ENCODE measurements around the gene ATAD3B. TPM values are rescaled to one million over a fixed set of nuclear protein-coding genes. Genes with fewer than 3 reads are reported as not detected.
"Not testable (repeated sequence)": the region's sequence is repeated elsewhere in the genome, so short reads cannot be mapped to it uniquely, and the experiment has no call there.

The ATAD3B gene
- total RNA-seq, 2 donors from 2014 or later: 56.6 to 126 TPM

DNA sequence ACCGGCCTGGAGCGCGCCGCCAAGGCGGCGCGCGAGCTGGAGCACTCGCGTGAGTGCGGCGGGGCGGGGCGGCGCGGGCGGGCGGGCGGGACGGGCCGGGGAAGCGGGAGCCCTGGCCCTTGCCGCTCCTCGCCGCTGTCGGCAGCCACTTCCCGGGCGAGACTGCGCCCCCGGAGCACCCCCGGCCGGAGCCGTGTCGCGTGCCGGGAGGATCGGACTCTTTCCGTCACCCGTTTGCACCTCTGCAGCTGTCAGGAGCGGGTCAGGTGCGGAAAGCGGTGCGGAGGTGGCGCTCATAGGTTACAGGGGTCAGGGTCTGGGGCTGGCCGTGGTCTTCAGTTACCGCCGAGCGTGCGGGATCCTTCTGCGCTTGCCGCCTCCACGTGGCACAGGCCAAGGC lies 40.9 kb downstream of the ATAD3B start:
- H3K36me3 Mint-ChIP-seq; H3K27me3 Mint-ChIP-seq; H3K9me3 Mint-ChIP-seq; DNase-seq (ENCODE audit: low spot score): not testable (repeated sequence)
- Mint-ChIP-seq H3K4me1 (ENCODE audit: low read depth in 2 of 2) (peaks cover 8 to 15% of the 10 kb centered on the region in 2 donors), H3K27ac (peak overlapping the region in 1 of 2 donors; percentile 94), H3K4me3 (peak overlapping the region; percentile 69)
- ATAC-seq: peak; percentile 7 to 39

DNA sequence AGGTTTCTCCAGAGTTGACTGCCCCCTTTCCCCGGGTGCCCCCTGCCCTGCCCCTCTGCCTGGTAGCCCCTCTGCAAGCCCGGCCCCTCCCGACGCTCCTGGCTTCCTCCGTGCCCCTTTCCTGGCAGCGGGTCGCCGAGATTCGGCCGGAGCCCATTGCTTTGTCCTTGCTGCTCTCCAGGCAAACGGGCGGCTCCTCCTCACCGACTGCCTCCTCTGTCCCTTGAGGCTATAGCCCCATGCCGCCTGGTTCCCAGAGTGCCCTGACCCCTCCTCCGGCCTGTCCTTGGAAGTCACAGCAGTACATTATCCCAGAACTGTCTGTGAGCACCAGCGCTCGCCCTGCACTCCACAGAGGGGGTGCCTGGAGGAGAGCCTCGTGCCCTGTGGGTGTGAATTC lies 42.1 kb downstream of the ATAD3B start:
- H3K27me3 Mint-ChIP-seq, H3K36me3 Mint-ChIP-seq, H3K27ac Mint-ChIP-seq: not testable (repeated sequence)

DNA sequence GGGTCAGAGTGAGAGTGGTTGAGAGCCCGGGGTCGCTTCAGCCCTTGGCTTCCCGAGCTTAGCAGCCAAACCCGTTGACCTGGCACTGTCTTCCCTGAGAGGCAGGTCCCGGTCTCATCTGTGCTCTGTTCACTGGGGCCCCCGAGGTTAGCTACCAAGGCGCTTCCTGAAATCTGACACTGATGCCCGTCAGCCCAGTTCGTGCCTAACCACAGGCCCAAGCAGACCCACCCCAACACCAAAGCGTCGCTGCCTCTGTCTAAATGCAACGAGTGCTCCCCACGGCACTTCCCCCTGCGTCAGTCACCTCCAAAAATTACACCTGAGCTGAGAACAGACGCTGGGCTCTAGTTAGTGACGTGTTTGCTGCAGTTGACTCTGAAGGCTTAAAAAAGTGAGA lies 42.8 kb downstream of the ATAD3B start:
- H3K27me3 Mint-ChIP-seq; ATAC-seq; H3K27ac Mint-ChIP-seq; H3K36me3 Mint-ChIP-seq; H3K9me3 Mint-ChIP-seq; H3K4me3 Mint-ChIP-seq; DNase-seq (ENCODE audit: low spot score): not testable (repeated sequence)
- H3K4me1 Mint-ChIP-seq (ENCODE audit: low read depth in 2 of 2): peaks cover 8 to 13% of the 10 kb centered on the region in 2 donors

More for the DNA sequence above, 42.1 kb downstream of the ATAD3B start:
- peaks cover 8 to 13% of the 10 kb centered on the region in 2 donors for H3K4me1 Mint-ChIP-seq (ENCODE audit: low read depth in 2 of 2)
- peak overlapping the region; percentile 74 for H3K4me3 Mint-ChIP-seq
- not testable (repeated sequence) for H3K9me3 Mint-ChIP-seq; DNase-seq (ENCODE audit: low spot score); ATAC-seq

DNA sequence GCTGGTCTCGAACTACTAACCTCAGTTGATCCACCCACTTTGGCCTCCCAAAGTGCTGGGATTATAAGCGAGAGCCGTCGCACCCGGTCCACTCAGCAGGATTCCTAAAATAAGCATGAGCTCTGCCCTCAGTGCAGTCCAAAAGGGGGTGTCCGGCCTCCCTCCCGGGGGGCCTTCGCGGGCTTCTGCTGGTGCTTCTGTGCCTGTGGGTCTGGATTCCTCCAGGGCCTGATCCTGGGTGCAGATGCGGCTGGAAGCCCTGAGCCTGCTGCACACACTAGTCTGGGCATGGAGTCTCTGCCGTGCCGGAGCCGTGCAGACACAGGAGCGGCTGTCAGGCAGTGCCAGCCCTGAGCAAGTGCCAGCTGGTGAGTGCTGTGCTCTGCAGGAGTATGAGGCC lies 45.4 kb downstream of the ATAD3B start:
- not testable (repeated sequence) for ATAC-seq; H3K9me3 Mint-ChIP-seq; H3K4me3 Mint-ChIP-seq; H3K4me1 Mint-ChIP-seq (ENCODE audit: low read depth in 2 of 2); H3K36me3 Mint-ChIP-seq; H3K27me3 Mint-ChIP-seq; H3K27ac Mint-ChIP-seq; DNase-seq (ENCODE audit: low spot score)

DNA sequence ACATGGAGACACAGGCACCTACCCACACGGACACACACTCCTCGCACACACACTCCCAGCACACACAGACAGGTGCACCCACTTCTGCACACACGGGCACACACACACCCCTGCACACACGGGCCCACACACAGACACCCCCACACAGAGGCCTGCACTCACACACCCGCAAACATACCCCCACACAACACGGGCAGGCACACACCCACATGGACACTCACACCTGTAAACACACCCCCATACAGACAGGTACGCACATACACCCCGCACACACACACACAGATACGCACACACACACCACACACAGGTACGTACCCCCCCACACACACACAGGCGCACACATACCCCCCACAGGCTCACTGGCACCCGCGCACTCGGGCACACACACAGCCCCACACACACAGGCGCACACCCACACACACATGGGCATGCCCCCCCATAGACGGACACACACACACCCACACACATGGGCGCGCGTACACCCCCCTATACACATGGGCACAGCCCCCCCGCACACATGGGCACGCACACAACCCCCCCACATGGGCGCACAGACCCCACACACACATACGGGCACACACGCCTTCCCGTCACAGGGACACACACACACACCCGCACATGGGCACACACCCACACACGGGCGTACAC lies 46.5 kb downstream of the ATAD3B start:
- DNase-seq (ENCODE audit: low spot score) (no peak), ATAC-seq (peak in 1 of 2 donors; percentile 5)
- Mint-ChIP-seq H3K27me3 (no peaks in the 10 kb centered on the region), H3K27ac (no peak overlapping the region), H3K4me3 (no peak overlapping the region), H3K4me1 (ENCODE audit: low read depth in 2 of 2) (peaks cover 0 to 5% of the 10 kb centered on the region in 2 donors), H3K36me3 (no peaks in the 10 kb centered on the region), H3K9me3 (no peaks in the 10 kb centered on the region)

DNA sequence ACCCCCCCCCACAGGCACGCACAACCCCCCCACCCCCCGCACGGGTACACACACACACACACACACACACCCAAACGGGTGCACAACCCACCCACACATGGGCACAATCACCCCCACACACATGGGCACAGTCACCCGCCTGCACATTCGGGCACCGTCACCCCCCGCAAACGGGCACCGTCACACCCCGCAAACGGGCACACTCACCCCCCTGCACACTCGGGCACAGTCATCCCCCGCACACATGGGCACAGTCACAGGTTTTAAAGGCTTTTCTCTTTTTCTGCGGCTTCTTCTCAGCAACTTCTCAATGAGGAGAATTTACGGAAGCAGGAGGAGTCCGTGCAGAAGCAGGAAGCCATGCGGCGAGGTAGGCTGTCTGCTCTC lies 47.0 kb downstream of the ATAD3B start:
- H3K36me3 Mint-ChIP-seq; H3K27ac Mint-ChIP-seq; H3K9me3 Mint-ChIP-seq; H3K4me3 Mint-ChIP-seq; H3K27me3 Mint-ChIP-seq; H3K4me1 Mint-ChIP-seq (ENCODE audit: low read depth in 2 of 2); ATAC-seq; DNase-seq (ENCODE audit: low spot score): not testable (repeated sequence)

DNA sequence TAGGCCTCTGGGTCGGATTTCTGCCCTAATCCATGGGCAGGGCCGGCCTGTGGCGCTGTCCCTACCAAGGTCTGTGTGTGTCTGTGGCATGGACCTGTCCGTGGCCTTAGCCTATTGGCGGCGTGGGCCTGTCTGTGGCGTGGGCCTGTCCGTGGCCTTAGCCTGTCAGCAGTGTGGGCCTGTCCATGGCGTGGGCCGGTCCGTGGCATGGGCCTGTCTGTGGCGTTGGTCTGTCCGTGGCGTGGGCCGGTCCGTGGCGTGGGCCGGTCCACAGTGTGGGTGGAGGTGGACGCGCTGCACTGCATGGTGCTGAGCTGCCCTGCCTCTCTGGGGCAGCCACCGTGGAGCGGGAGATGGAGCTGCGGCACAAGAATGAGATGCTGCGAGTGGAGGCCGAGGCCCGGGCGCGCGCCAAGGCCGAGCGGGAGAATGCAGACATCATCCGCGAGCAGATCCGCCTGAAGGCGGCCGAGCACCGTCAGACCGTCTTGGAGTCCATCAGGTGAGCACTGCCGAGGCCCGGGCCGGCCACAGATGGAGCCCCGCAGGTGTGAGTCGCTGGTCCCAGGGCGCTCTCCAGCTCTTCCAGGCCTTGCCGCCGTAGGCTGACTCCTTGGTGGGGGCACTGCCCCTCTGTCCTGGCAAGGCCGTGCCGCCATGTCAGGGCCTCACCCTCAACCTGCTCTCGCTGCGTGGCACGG lies 48.4 kb downstream of the ATAD3B start:
- H3K4me1 Mint-ChIP-seq (ENCODE audit: low read depth in 2 of 2); H3K4me3 Mint-ChIP-seq; DNase-seq (ENCODE audit: low spot score); H3K9me3 Mint-ChIP-seq; H3K27ac Mint-ChIP-seq; H3K36me3 Mint-ChIP-seq; H3K27me3 Mint-ChIP-seq: not testable (repeated sequence)
- ATAC-seq: peak in 1 of 2 donors; percentile 30

DNA sequence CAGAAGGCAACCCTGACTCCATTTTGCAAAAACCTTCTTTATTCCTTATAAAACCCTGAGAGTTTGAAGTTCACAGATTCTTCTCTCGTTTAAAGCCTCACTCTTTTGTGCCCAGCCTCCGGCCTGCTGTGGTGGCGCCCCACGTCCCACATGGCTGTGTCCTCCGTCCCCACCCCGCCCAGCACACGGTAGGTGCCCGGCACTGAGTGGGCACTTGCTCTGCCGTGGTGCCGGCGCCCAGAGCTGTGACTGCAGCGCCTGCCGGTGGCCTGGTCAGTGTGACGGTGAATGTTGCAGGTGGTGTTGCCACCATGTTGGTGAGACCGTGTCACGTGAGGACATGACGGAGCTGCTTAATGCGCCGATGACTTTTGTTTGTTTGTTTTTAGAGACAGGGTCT lies 49.8 kb downstream of the ATAD3B start:
- DNase-seq (ENCODE audit: low spot score) (no peak), ATAC-seq (no peak)
- H3K4me3 Mint-ChIP-seq: no peak overlapping the region
- H3K27ac Mint-ChIP-seq: no peak overlapping the region
- H3K27me3 Mint-ChIP-seq: no peaks in the 10 kb centered on the region
- H3K9me3 Mint-ChIP-seq: no peaks in the 10 kb centered on the region
- no peaks in the 10 kb centered on the region for H3K36me3 Mint-ChIP-seq
- no peaks in the 10 kb centered on the region for H3K4me1 Mint-ChIP-seq (ENCODE audit: low read depth in 2 of 2)

DNA sequence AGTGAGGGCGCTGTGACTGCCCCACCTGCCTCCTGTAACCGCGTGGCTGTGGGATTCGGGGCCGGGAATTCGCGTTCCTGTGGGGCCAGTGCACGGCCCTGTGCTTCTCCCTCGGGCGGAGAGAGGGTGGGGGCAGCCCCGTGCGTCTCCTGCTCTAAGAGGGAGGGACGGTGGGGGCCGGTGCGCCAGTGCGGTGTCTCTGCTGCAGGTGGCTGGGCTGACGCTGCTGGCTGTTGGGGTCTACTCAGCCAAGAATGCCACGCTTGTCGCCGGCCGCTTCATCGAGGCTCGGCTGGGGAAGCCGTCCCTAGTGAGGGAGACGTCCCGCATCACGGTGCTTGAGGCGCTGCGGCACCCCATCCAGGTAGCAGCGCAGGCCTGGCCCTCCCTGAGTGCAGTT lies 51.0 kb downstream of the ATAD3B start:
- H3K36me3 Mint-ChIP-seq; H3K27me3 Mint-ChIP-seq; DNase-seq (ENCODE audit: low spot score); H3K9me3 Mint-ChIP-seq; H3K4me1 Mint-ChIP-seq (ENCODE audit: low read depth in 2 of 2); H3K27ac Mint-ChIP-seq; ATAC-seq; H3K4me3 Mint-ChIP-seq: not testable (repeated sequence)

DNA sequence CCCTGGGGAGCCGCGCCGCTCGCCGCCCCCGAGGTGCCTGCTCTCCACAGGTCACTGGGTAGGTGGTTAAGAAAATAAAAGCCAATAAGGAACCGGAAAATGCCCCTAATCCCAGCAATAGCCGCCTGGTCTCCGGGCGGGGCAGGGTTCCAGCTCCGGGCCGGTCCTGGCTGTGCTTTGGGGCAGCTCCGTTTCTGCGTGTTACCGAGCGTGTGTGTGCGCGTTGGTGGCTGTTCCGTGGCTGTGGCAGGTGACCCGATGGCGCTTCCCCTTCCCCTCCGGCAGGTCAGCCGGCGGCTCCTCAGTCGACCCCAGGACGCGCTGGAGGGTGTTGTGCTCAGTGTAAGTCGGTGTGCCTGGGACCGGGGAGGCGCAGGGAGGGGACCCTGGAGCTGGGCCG lies 51.7 kb downstream of the ATAD3B start:
- not testable (repeated sequence) for H3K4me3 Mint-ChIP-seq; H3K27ac Mint-ChIP-seq; H3K36me3 Mint-ChIP-seq; H3K9me3 Mint-ChIP-seq; DNase-seq (ENCODE audit: low spot score); ATAC-seq; H3K4me1 Mint-ChIP-seq (ENCODE audit: low read depth in 2 of 2); H3K27me3 Mint-ChIP-seq

DNA sequence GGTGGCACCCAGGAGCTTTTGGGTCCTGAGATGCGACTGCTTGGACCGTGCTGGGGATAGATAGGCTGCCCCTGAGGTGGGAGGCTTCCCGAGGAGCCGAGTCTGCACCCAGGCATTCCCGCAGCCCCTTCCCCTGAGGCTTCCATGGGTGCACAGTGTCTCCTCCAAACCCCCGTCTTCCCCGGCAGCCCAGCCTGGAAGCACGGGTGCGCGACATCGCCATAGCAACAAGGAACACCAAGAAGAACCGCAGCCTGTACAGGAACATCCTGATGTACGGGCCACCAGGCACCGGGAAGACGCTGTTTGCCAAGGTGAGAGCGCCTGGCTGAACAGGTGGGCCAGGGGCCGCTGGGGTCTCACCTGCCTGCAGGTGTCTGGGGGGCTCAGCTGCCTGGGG lies 52.1 kb downstream of the ATAD3B start:
- not testable (repeated sequence) for H3K4me3 Mint-ChIP-seq; H3K27ac Mint-ChIP-seq; ATAC-seq; DNase-seq (ENCODE audit: low spot score); H3K4me1 Mint-ChIP-seq (ENCODE audit: low read depth in 2 of 2); H3K36me3 Mint-ChIP-seq; H3K9me3 Mint-ChIP-seq; H3K27me3 Mint-ChIP-seq

DNA sequence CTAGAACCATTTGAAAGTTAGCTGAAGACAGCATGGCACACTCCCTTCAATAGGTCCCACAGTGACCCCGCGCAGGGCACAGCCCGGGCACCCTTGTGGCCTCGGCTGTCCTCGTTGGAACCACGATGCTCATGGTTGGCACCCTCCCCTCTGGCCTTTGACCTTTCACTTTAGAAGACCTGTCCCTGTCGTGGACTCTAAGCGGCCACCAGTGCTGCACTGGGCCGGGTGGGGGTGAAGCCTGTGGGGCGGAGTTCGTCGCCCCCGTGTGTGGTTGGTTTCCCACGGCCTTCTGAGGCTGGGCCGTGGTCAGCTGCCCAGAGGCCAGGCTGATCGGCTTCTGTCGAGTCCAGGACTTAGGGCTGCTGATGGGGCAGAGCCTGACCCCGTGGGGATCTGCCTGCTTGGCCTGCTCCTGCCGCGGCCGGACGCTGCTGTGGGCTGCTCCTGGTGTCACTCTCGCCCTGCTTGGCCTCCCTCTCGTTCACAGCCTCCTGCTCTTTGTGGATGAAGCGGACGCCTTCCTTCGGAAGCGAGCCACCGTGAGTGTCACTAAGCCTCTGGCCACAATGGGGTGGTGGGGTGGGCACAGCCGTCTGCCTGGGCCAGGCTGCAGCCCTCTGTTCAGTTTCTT lies 53.3 kb downstream of the ATAD3B start:
- H3K4me1 Mint-ChIP-seq (ENCODE audit: low read depth in 2 of 2); H3K4me3 Mint-ChIP-seq; H3K27me3 Mint-ChIP-seq; H3K36me3 Mint-ChIP-seq; H3K9me3 Mint-ChIP-seq; DNase-seq (ENCODE audit: low spot score); ATAC-seq; H3K27ac Mint-ChIP-seq: not testable (repeated sequence)

DNA sequence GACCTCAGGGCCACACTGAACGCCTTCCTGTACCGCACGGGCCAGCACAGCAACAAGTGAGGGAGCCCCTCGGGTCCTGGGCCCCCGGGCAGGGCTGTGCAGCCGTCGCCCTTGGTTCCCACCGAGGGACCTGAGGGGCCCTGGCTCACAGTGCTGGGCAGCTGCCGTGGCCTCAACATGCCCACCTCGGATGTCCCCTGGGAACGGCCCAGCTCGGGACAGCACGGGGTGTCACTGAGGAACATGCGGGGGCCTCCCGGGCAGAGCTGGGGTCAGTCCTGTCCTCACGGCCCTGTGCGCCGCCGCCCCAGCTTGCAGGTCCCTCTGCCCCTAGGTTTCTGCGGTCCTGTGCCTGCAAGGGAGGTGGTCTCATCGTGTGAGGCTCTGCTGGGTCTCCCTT lies 54.9 kb downstream of the ATAD3B start:
- DNase-seq (ENCODE audit: low spot score); H3K4me3 Mint-ChIP-seq; H3K9me3 Mint-ChIP-seq; H3K27ac Mint-ChIP-seq; H3K4me1 Mint-ChIP-seq (ENCODE audit: low read depth in 2 of 2); ATAC-seq; H3K36me3 Mint-ChIP-seq; H3K27me3 Mint-ChIP-seq: not testable (repeated sequence)

DNA sequence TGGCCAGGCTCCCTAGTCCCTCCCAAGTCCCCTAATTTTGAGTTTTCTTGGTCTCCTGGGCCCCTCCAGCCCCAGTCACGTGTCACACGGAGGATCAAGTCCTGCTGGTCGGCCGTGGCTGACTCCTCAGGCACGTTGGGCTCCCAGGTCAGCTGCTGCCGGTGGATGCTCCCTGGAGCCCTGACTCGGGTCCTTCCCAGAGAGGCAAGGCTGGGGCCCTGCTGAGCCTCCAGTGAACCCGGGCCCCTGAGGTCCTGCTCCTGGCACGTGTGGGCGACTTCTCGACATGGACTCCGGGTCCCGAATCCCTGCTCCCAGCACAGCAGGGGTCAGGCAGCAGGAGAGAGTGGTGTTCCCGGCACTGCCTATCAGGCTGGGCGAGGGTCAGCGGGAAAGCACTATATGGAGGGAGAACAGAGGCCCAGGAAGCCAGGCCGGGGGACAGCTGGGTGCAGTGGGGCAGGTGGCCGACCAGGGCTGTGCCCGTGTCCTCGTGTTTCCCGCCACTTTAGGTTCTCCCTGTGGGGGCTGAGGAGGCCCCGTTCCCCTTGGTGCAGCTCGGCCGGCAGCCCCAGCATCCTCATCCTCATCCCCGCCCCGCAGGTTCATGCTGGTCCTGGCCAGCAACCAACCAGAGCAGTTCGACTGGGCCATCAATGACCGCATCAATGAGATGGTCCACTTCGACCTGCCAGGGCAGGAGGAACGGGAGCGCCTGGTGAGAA lies 55.7 kb downstream of the ATAD3B start:
- no peak overlapping the region for H3K4me3 Mint-ChIP-seq
- no peaks in the 10 kb centered on the region for H3K4me1 Mint-ChIP-seq (ENCODE audit: low read depth in 2 of 2)
- peaks cover 5% of the 10 kb centered on the region for H3K9me3 Mint-ChIP-seq
- H3K36me3 Mint-ChIP-seq: peaks cover 5% of the 10 kb centered on the region
- ATAC-seq (no peak), DNase-seq (ENCODE audit: low spot score) (no peak)
- H3K27ac Mint-ChIP-seq: no peak overlapping the region
- H3K27me3 Mint-ChIP-seq: no peaks in the 10 kb centered on the region

All from natural killer cell treated with Interleukin-12 subunit alpha and Interleukin-12 subunit beta and Interleukin-15 and Interleukin-18, amount 100 ng/mL, for 72 hours (primary cell).